Dedifferentiated amniotic fluid mesenchymal stem cell (primary cell): Measurements from ENCODE around the gene TMX1.

ENCODE experiments used
- DNase-seq: peaks from one replicate; pipeline ENCODE4 v3.0.0-alpha.2; 2016; ENCODE audit errors: extremely low spot score

Gene TMX1

GRCh38 chr14:51293149-51293911, 53.3 kb downstream of the TMX1 start:
- DNase-seq, result no peak

DNA sequence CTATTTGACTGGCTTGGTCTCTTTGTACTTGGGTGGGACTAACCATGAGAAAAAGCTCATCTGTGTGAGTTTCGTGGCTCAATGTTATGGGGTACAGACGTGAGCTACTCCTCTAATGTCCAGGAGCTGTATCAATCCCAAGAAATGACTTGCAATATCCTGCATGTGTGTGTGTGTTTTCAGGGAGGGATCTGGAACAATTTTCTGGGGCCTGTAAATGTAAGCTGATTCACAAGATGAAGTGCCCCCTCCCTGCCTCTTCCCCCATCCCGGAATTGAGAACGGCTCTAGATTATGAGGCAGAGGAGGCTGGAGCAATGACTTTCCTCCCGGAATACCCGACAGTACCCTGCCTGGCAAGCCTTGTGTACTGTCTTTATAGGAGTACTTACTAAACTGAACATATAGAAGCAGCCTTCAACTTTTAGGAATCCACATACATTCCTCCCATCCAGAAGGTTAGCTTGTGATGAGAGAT, 53.9 kb downstream of the TMX1 start:
- DNase-seq, result no peak

GRCh38 chr14:51294951-51295525, 55.0 kb downstream of the TMX1 start:
- no peak for DNase-seq

GRCh38 chr14:51295646-51296263, 55.7 kb downstream of the TMX1 start:
- no peak for DNase-seq

GRCh38 chr14:51297066-51297465, 57.0 kb downstream of the TMX1 start:
- DNase-seq, result no peak

DNA sequence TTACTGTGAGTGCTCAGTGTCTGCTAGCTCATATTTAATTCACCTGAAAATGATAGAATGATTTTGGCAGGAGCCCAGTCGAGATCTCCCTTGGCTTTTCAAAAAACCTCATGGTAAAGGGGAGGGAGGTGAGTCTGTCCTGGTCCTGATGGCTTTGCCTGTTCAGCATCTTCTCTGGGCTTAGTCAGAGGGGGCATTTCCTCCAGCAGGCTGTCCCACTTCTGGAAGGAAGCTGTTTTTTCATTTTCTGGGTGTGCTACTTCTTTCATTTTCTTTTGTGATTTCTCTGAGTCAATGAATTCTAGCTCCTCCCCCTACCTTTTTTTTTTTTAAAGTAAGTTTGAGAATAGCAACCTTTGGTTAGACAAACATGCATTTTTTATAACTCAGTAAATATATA, 58.8 kb downstream of the TMX1 start:
- no peak for DNase-seq

DNA sequence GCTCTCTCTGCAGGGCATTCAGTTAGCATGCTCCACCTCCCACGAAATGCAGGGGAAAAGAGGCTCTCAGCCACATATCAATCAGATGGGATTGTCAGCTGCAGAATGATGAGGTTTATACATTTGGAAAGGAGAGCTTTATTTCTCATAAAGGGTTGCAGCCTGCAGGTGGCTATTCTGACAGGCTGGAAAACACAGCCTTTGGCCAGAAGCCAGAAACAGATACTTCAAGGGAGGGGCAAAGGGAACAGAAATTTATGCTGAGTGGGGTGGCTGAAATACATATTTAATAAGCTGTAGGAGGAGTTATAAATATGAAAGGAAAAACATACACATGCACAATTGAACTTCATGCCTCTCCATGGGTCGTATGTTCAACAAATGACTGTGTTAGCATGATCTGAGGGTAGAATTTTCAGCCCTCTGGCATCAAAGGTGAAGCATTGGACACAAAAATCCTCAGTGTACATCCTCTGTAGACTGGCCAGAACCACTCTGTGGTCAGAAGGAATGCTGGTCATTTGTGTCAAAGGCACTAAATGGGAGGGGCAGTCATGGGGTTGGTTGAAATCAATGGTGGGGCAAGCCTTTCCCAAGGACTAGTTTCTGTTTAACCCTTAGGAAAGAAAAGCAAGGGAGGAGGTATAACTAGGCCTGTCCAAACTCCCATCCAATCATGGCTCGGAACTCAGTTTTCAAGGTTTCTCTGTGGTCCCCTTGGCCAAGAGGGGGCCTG, 62.4 kb downstream of the TMX1 start:
- no peak for DNase-seq

- DNase-seq, result no peak
Observed at GRCh38 chr14:51304438-51304837, 64.4 kb downstream of the TMX1 start.

DNA sequence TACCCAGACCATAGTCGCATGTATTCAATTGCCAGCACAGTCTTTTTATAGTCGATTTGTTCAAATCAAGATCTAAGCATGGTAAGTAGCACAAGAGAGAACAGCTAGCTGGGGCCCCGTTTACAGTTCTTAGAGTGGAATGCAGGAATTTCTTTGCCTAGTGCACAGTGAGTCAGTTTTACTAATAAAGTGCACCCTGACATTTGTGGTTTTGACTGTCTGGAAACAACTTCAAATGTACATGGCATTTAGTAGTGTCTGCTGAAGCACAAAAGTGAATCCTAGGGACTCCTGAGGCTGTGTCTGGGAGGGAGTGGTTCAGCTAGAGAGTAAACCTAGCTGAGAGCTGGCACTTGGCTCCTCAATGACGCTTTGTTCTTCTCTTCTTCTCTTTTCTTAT, 64.9 kb downstream of the TMX1 start:
- DNase-seq, result peak; percentile 91

DNA sequence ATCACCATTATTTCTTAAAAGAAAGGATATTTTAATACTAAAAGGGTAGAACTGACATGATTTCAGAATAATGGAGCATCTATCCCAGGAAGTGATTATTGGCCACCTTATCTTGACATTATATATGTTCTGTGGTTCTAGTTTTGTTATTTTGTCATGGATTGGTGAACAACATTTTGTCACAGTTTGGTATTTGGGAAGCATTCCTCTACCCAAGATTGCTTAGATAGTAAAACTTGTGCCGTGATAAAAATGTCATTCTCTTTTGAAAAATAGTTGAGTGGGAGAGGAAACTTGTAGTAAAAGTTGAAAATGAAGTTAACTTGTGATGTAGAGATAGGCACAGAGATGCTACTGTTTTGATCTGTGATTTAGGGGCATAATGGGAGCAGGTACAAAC, 65.7 kb downstream of the TMX1 start:
- no peak for DNase-seq
